GM23338 (cell line): ENCODE measurements around the gene PTPRR. TPM values are rescaled to one million over a fixed set of nuclear protein-coding genes. Genes with fewer than 3 reads are reported as not detected.

Source experiments
- ATAC-seq: fragments of 200-7000 bp; cut with Tn5 transposase; 3 replicates; pipeline ENCODE4 v1.9.1; 2020
- DNase-seq: peaks from one replicate; pipeline ENCODE4 v3.0.0-alpha.2; 2015; ENCODE audit warnings: low spot score
- H2AFZ ChIP-seq: fragments of 200-600 bp; sonication (generic); 2 replicates; pipeline ENCODE4 v1.8.0; 2016; ENCODE audit warnings: antibody characterized with exemption, mild to moderate bottlenecking, moderate library complexity
- H3F3A ChIP-seq: fragments of 200-600 bp; sonication (generic); replicated peaks from 2 replicates; pipeline ENCODE4 v1.8.0; 2017; ENCODE audit warnings: antibody characterized with exemption, mixed run types, low read depth
- H3K27ac ChIP-seq: fragments of 200-600 bp; sonication (generic); 2 replicates; pipeline ENCODE4 v1.6.1; 2016; ENCODE audit warnings: low read depth
- H3K27me3 ChIP-seq: fragments of 200-600 bp; sonication (generic); 2 replicates; pipeline ENCODE4 v1.8.0; 2016; ENCODE audit warnings: mild to moderate bottlenecking, mixed run types, moderate library complexity; ENCODE audit not compliant: insufficient read depth
- H3K36me3 ChIP-seq: fragments of 200-600 bp; sonication (generic); 2 replicates; pipeline ENCODE4 v1.8.0; 2016; ENCODE audit warnings: mild to moderate bottlenecking; ENCODE audit not compliant: insufficient read depth
- H3K4me1 ChIP-seq: fragments of 200-600 bp; sonication (generic); 2 replicates; pipeline ENCODE4 v1.8.0; 2016; ENCODE audit warnings: mild to moderate bottlenecking, moderate library complexity; ENCODE audit not compliant: insufficient read depth
- H3K4me2 ChIP-seq: fragments of 200-600 bp; sonication (generic); 2 replicates; pipeline ENCODE4 v1.7.1; 2017; ENCODE audit warnings: mixed run types
- H3K4me3 ChIP-seq: fragments of 200-600 bp; sonication (generic); 2 replicates; pipeline ENCODE4 v1.6.1; 2016; ENCODE audit warnings: mixed run types
- H3K79me2 ChIP-seq: fragments of 200-600 bp; sonication (generic); replicated peaks from 2 replicates; pipeline ENCODE4 v1.8.0; 2017; ENCODE audit warnings: mild to moderate bottlenecking; ENCODE audit not compliant: insufficient read depth
- H3K9me2 ChIP-seq: fragments of 200-600 bp; sonication (generic); 2 replicates; pipeline ENCODE4 v1.8.0; 2017; ENCODE audit not compliant: insufficient read depth
- H4K20me1 ChIP-seq: fragments of 200-600 bp; sonication (generic); replicated peaks from 2 replicates; pipeline ENCODE4 v1.8.0; 2017; ENCODE audit warnings: mild to moderate bottlenecking; ENCODE audit not compliant: insufficient read depth
- H3K27ac Mint-ChIP-seq: 2 replicates; pipeline ENCODE4 v1.8.0; 2020; ENCODE audit warnings: inconsistent platforms, mild to moderate bottlenecking, moderate library complexity, mixed read lengths
- H3K27me3 Mint-ChIP-seq: 3 replicates; pipeline ENCODE4 v1.8.0; 2022; ENCODE audit warnings: low read depth, mild to moderate bottlenecking, moderate library complexity, mixed read lengths, inconsistent platforms; ENCODE audit not compliant: insufficient read depth, poor library complexity
- H3K36me3 Mint-ChIP-seq: 3 replicates; pipeline ENCODE4 v1.8.0; 2021; ENCODE audit warnings: low read depth, mild to moderate bottlenecking, inconsistent platforms, moderate library complexity, mixed read lengths
- H3K4me1 Mint-ChIP-seq: 3 replicates; pipeline ENCODE4 v1.8.0; 2020; ENCODE audit warnings: mild to moderate bottlenecking, inconsistent platforms, mixed read lengths
- H3K4me3 Mint-ChIP-seq: 3 replicates; pipeline ENCODE4 v1.8.0; 2021; ENCODE audit warnings: moderate library complexity, mild to moderate bottlenecking, inconsistent platforms, mixed read lengths
- H3K9me3 Mint-ChIP-seq: 3 replicates; pipeline ENCODE4 v1.8.0; 2020; ENCODE audit warnings: moderate library complexity, mild to moderate bottlenecking, inconsistent platforms, mixed read lengths
- CREB1 ChIP-seq: fragments of 250-450 bp; sonication (Bioruptor Pico); IDR thresholded peaks from 2 replicates; pipeline ENCODE4 v1.5.0; 2020; ENCODE audit warnings: low read depth, mild to moderate bottlenecking, moderate library complexity
- EZH2 ChIP-seq: fragments of 200-600 bp; sonication (generic); IDR thresholded peaks from one replicate; pipeline ENCODE4 v1.8.0; 2017; ENCODE audit warnings: antibody characterized with exemption, mild to moderate bottlenecking, low read depth; ENCODE audit not compliant: unreplicated experiment
- EZH2phosphoT487 ChIP-seq: fragments of 200-600 bp; sonication (generic); IDR thresholded peaks from one replicate; pipeline ENCODE4 v1.8.1; 2018; ENCODE audit warnings: antibody characterized with exemption; ENCODE audit not compliant: unreplicated experiment
- JUNB ChIP-seq: IDR thresholded peaks from one replicate; pipeline ENCODE4 v1.6.1; 2016; ENCODE audit warnings: antibody characterized with exemption; ENCODE audit not compliant: unreplicated experiment
- POLR2AphosphoS5 ChIP-seq: IDR thresholded peaks from 2 replicates; pipeline ENCODE4 v1.6.1; 2016; ENCODE audit warnings: antibody characterized with exemption, low read depth
- ZNF114 ChIP-seq: fragments of 250-450 bp; sonication (Bioruptor Pico); IDR thresholded peaks from 2 replicates; pipeline ENCODE4 v1.5.0; 2020; ENCODE audit warnings: mild to moderate bottlenecking, moderate library complexity
- polyA plus RNA-seq: library from polyadenylated mRNA; unstranded; fragments of >200 nt; fragmentation: Nextera tagmentation; extraction: Ambion mirVana; gene quantifications from 2 replicates; pipeline ENCODE4 v1.2.1, GENCODE V29; 2016
- total RNA-seq: library from RNA; depleted of rRNA; stranded (reverse); fragments of >200 nt; shearing (Covaris generic); gene quantifications from 2 replicates; pipeline ENCODE4 v1.2.3, GENCODE V29; 2014
- TF ChIP-seq, protein P1 (sequence below): IDR thresholded peaks from one replicate; pipeline ENCODE4 v1.6.1; 2018; ENCODE audit warnings: antibody characterized with exemption; ENCODE audit not compliant: unreplicated experiment
- TF ChIP-seq, protein P2 (sequence below): IDR thresholded peaks from 2 replicates; pipeline ENCODE4 v1.6.1; 2016; ENCODE audit warnings: antibody characterized with exemption
- TF ChIP-seq, protein P3 (sequence below), 2 experiments: fragments of 200-600 bp in 1 of 2; sonication (generic) in 1 of 2; conservative IDR thresholded peaks; 2 replicates each; pipeline versions ENCODE4 v1.5.1 to v1.6.1; 2016 to 2017; ENCODE audit warnings: antibody characterized with exemption in 2 of 2, low read depth in 2 of 2, mild to moderate bottlenecking in 2 of 2, moderate library complexity in 1 of 2

PTPRR gene
- total and polyA plus RNA-seq, 2 experiments from 2014 or later, result 0.26 to 0.76 TPM

DNA sequence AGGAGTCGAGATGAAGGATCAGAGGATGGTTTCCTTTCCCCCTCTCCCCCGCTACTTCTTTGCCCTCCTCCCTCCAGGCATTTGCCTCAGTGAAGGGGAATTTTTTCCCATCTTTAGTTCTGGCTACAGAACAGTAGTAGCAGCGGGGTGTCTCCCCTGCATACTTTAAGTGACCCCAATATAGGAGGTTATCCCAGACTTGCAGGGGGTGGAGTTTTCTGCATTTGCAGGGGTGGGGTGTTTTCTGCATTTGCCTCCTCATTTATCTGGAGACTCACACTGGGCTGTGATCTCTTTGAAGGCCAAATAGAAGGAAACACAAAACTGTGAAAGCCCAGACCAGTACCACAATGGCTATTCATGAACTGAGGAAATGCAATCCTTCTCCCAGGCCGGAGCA lies 303.1 kb downstream of the PTPRR start (continued):
- TF ChIP-seq, protein P1, sequence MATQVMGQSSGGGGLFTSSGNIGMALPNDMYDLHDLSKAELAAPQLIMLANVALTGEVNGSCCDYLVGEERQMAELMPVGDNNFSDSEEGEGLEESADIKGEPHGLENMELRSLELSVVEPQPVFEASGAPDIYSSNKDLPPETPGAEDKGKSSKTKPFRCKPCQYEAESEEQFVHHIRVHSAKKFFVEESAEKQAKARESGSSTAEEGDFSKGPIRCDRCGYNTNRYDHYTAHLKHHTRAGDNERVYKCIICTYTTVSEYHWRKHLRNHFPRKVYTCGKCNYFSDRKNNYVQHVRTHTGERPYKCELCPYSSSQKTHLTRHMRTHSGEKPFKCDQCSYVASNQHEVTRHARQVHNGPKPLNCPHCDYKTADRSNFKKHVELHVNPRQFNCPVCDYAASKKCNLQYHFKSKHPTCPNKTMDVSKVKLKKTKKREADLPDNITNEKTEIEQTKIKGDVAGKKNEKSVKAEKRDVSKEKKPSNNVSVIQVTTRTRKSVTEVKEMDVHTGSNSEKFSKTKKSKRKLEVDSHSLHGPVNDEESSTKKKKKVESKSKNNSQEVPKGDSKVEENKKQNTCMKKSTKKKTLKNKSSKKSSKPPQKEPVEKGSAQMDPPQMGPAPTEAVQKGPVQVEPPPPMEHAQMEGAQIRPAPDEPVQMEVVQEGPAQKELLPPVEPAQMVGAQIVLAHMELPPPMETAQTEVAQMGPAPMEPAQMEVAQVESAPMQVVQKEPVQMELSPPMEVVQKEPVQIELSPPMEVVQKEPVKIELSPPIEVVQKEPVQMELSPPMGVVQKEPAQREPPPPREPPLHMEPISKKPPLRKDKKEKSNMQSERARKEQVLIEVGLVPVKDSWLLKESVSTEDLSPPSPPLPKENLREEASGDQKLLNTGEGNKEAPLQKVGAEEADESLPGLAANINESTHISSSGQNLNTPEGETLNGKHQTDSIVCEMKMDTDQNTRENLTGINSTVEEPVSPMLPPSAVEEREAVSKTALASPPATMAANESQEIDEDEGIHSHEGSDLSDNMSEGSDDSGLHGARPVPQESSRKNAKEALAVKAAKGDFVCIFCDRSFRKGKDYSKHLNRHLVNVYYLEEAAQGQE, result no peak

DNA sequence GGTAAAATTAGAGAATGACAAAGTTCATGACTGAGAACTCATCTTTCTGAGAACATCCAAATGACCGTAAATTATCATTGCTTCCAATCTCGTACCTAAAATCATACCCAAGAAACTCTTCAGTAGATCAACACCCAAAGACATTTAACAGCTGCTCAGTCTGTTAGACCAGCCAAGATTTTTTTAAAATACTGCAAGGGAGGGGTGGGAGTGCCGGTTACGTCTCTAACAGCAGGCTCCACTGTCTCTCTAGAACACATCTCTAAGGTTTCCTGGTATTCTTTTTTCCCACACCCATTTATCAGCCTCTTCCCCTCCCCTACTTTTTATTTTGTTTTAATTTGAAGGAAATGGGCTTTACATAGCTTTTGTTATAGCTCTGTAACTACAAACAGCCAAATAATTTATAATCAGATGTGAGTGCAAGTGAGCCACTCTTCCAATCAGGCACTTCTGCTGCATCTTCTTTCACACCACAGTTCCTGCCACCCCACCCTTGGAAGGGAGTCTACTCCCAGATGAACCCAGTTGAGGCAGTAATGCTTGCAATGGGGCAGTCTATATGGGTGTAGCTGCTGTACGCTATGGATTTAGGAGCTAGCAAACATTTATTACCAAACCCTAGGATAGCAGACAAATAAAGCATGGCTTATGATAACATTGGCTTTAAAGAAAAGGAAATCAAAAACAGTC lies 305.2 kb downstream of the PTPRR start:
- no peaks in the 10 kb centered on the region for H3K36me3 Mint-ChIP-seq
- no peaks in the 10 kb centered on the region for H3K36me3 ChIP-seq
- no peak overlapping the region for H3K27ac Mint-ChIP-seq
- H3K4me1 Mint-ChIP-seq, result peaks cover 40% of the 10 kb centered on the region
- no peak overlapping the region for H3K4me3 ChIP-seq
- H3K27ac ChIP-seq, result no peak overlapping the region
- H3K27me3 ChIP-seq, result peaks cover 11% of the 10 kb centered on the region
- H3K4me3 Mint-ChIP-seq, result no peak overlapping the region
- no peak overlapping the region for H3K4me2 ChIP-seq
- H3K27me3 Mint-ChIP-seq, result peaks cover 7% of the 10 kb centered on the region
- H2AFZ ChIP-seq, result no peak overlapping the region
- H3F3A ChIP-seq, result no peaks in the 10 kb centered on the region
- no peaks in the 10 kb centered on the region for H3K9me2 ChIP-seq
- H3K79me2 ChIP-seq, result no peaks in the 10 kb centered on the region
- peaks cover 43% of the 10 kb centered on the region for H3K4me1 ChIP-seq
- DNase-seq (no peak), ATAC-seq (no peak)
- no peaks in the 10 kb centered on the region for H3K9me3 Mint-ChIP-seq
- no peaks in the 10 kb centered on the region for H4K20me1 ChIP-seq
- TF ChIP-seq, protein P2, sequence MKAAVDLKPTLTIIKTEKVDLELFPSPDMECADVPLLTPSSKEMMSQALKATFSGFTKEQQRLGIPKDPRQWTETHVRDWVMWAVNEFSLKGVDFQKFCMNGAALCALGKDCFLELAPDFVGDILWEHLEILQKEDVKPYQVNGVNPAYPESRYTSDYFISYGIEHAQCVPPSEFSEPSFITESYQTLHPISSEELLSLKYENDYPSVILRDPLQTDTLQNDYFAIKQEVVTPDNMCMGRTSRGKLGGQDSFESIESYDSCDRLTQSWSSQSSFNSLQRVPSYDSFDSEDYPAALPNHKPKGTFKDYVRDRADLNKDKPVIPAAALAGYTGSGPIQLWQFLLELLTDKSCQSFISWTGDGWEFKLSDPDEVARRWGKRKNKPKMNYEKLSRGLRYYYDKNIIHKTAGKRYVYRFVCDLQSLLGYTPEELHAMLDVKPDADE, result no peak
- no peak for TF ChIP-seq POLR2AphosphoS5
- no peak for TF ChIP-seq EZH2phosphoT487
- no peak for TF ChIP-seq CREB1 (CRISPR knock-in tag)
- TF ChIP-seq, protein P1, result no peak
- TF ChIP-seq, protein P3, sequence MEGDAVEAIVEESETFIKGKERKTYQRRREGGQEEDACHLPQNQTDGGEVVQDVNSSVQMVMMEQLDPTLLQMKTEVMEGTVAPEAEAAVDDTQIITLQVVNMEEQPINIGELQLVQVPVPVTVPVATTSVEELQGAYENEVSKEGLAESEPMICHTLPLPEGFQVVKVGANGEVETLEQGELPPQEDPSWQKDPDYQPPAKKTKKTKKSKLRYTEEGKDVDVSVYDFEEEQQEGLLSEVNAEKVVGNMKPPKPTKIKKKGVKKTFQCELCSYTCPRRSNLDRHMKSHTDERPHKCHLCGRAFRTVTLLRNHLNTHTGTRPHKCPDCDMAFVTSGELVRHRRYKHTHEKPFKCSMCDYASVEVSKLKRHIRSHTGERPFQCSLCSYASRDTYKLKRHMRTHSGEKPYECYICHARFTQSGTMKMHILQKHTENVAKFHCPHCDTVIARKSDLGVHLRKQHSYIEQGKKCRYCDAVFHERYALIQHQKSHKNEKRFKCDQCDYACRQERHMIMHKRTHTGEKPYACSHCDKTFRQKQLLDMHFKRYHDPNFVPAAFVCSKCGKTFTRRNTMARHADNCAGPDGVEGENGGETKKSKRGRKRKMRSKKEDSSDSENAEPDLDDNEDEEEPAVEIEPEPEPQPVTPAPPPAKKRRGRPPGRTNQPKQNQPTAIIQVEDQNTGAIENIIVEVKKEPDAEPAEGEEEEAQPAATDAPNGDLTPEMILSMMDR (conservative IDR thresholded peaks at IDR 0.05; ENCODE audit: low read depth in 2 of 2), result no peak
- no peak for TF ChIP-seq ZNF114 (CRISPR knock-in tag)
- no peak for TF ChIP-seq JUNB
- no peak for TF ChIP-seq EZH2
